ENCODE data around the gene NPR2. TPM values are rescaled to one million over a fixed set of nuclear protein-coding genes. Genes with fewer than 3 reads are reported as not detected.

The NPR2 gene
- total and polyA plus RNA-seq, 2 of the 13 experiments (the other 11 are each of a cell fraction or from before 2014, with no cell fraction given) = 7.4 to 9.4 TPM

Small RNA genes within 50 kb of the gene (small RNA-seq; reads per million reads assigned to genes)
- 0 to 0.10 (median 0) reads per million in 3 experiments for gene HINT2 (ENCODE audit: insufficient read depth in 2 of 3, insufficient read length in 3 of 3, low read depth in 2 of 3, low replicate concordance in 1 of 3)

Other genes starting within 250 kb of the NPR2 start
- gene TESK1, start 186.3 kb upstream of the NPR2 start, total RNA-seq (2016; rRNA removed; fragmentation: Illumina TruSeq; extraction: Trizol) = 3.1 and 7.3 TPM in 2 replicates
- gene TESK1, start 186.3 kb upstream of the NPR2 start, polyA plus RNA-seq (2011; rRNA removed) = 13.6 and 17.7 TPM in 2 replicates
- gene CD72, start 173.2 kb upstream of the NPR2 start, total RNA-seq (2016; rRNA removed; fragmentation: Illumina TruSeq; extraction: Trizol) = 0.18 TPM in 1 of 2 replicates, not detected in the other
- gene CD72, start 173.2 kb upstream of the NPR2 start, polyA plus RNA-seq (2011; rRNA removed) = 0.82 and 1.1 TPM in 2 replicates
- gene SIT1, start 140.7 kb upstream of the NPR2 start, total RNA-seq (2016; rRNA removed; fragmentation: Illumina TruSeq; extraction: Trizol) = 0.09 and 0.24 TPM in 2 replicates
- 5.0 and 6.7 TPM in 2 replicates for gene SIT1, start 140.7 kb upstream of the NPR2 start, polyA plus RNA-seq (2011; rRNA removed)
- gene RMRP, start 133.6 kb upstream of the NPR2 start, total RNA-seq (2016; rRNA removed; fragmentation: Illumina TruSeq; extraction: Trizol) = 1,047 and 4,025 TPM in 2 replicates
- gene RMRP, start 133.6 kb upstream of the NPR2 start, polyA plus RNA-seq (2011; rRNA removed) = 36.7 and 51.4 TPM in 2 replicates
- 4.1 and 7.1 TPM in 2 replicates for gene CCDC107, start 133.3 kb upstream of the NPR2 start, total RNA-seq (2016; rRNA removed; fragmentation: Illumina TruSeq; extraction: Trizol)
- 15.2 and 17.4 TPM in 2 replicates for gene CCDC107, start 133.3 kb upstream of the NPR2 start, polyA plus RNA-seq (2011; rRNA removed)
- gene ARHGEF39, start 126.4 kb upstream of the NPR2 start, total RNA-seq (2016; rRNA removed; fragmentation: Illumina TruSeq; extraction: Trizol) = 10.4 and 11.2 TPM in 2 replicates
- gene ARHGEF39, start 126.4 kb upstream of the NPR2 start, polyA plus RNA-seq (2011; rRNA removed) = 8.0 and 12.3 TPM in 2 replicates
- 0.13 TPM in 1 of 2 replicates, not detected in the other for gene CA9, start 117.7 kb upstream of the NPR2 start, total RNA-seq (2016; rRNA removed; fragmentation: Illumina TruSeq; extraction: Trizol)
- gene CA9, start 117.7 kb upstream of the NPR2 start, polyA plus RNA-seq (2011; rRNA removed) = 118 and 152 TPM in 2 replicates
- gene TPM2, start 101.7 kb upstream of the NPR2 start, total RNA-seq (2016; rRNA removed; fragmentation: Illumina TruSeq; extraction: Trizol) = 0.20 and 3.1 TPM in 2 replicates
- gene TPM2, start 101.7 kb upstream of the NPR2 start, polyA plus RNA-seq (2011; rRNA removed) = 10.7 and 11.4 TPM in 2 replicates
- gene TLN1, start 59.4 kb upstream of the NPR2 start, total RNA-seq (2016; rRNA removed; fragmentation: Illumina TruSeq; extraction: Trizol) = 51.8 and 53.7 TPM in 2 replicates
- 35.2 and 52.6 TPM in 2 replicates for gene TLN1, start 59.4 kb upstream of the NPR2 start, polyA plus RNA-seq (2011; rRNA removed)
- 32.2 and 34.2 TPM in 2 replicates for gene CREB3, start 58.9 kb upstream of the NPR2 start, total RNA-seq (2016; rRNA removed; fragmentation: Illumina TruSeq; extraction: Trizol)
- gene CREB3, start 58.9 kb upstream of the NPR2 start, polyA plus RNA-seq (2011; rRNA removed) = 11.1 and 13.5 TPM in 2 replicates
- gene GBA2, start 42.4 kb upstream of the NPR2 start, total RNA-seq (2016; rRNA removed; fragmentation: Illumina TruSeq; extraction: Trizol) = 24.4 and 37.5 TPM in 2 replicates
- gene GBA2, start 42.4 kb upstream of the NPR2 start, polyA plus RNA-seq (2011; rRNA removed) = 86.1 and 96.9 TPM in 2 replicates
- 12.6 and 12.7 TPM in 2 replicates for gene RGP1, start 42.3 kb upstream of the NPR2 start, total RNA-seq (2016; rRNA removed; fragmentation: Illumina TruSeq; extraction: Trizol)
- gene RGP1, start 42.3 kb upstream of the NPR2 start, polyA plus RNA-seq (2011; rRNA removed) = 18.7 and 21.0 TPM in 2 replicates
- gene MSMP, start 37.3 kb upstream of the NPR2 start, total RNA-seq (2016; rRNA removed; fragmentation: Illumina TruSeq; extraction: Trizol) = 0.24 and 0.49 TPM in 2 replicates
- 0.34 and 0.46 TPM in 2 replicates for gene MSMP, start 37.3 kb upstream of the NPR2 start, polyA plus RNA-seq (2011; rRNA removed)
- 0.27 TPM in 1 of 2 replicates, not detected in the other for gene SPAG8, start 20.7 kb downstream of the NPR2 start, total RNA-seq (2016; rRNA removed; fragmentation: Illumina TruSeq; extraction: Trizol)
- gene SPAG8, start 20.7 kb downstream of the NPR2 start, polyA plus RNA-seq (2011; rRNA removed) = 0.18 and 0.22 TPM in 2 replicates
- 51.4 and 56.2 TPM in 2 replicates for gene HINT2, start 23.5 kb downstream of the NPR2 start, total RNA-seq (2016; rRNA removed; fragmentation: Illumina TruSeq; extraction: Trizol)
- gene HINT2, start 23.5 kb downstream of the NPR2 start, polyA plus RNA-seq (2011; rRNA removed) = 37.9 and 41.5 TPM in 2 replicates
- not detected in 2 replicates for gene FAM221B, start 37.1 kb downstream of the NPR2 start, total RNA-seq (2016; rRNA removed; fragmentation: Illumina TruSeq; extraction: Trizol)
- not detected in 2 replicates for gene FAM221B, start 37.1 kb downstream of the NPR2 start, polyA plus RNA-seq (2011; rRNA removed)
- gene TMEM8B, start 37.6 kb downstream of the NPR2 start, total RNA-seq (2016; rRNA removed; fragmentation: Illumina TruSeq; extraction: Trizol) = 1.5 and 2.1 TPM in 2 replicates
- 2.7 and 3.9 TPM in 2 replicates for gene TMEM8B, start 37.6 kb downstream of the NPR2 start, polyA plus RNA-seq (2011; rRNA removed)
- not detected in 2 replicates for gene OR13J1, start 78.8 kb downstream of the NPR2 start, total RNA-seq (2016; rRNA removed; fragmentation: Illumina TruSeq; extraction: Trizol)
- gene OR13J1, start 78.8 kb downstream of the NPR2 start, polyA plus RNA-seq (2011; rRNA removed) = not detected in 2 replicates
- not detected in 2 replicates for gene HRCT1, start 114.6 kb downstream of the NPR2 start, total RNA-seq (2016; rRNA removed; fragmentation: Illumina TruSeq; extraction: Trizol)
- gene HRCT1, start 114.6 kb downstream of the NPR2 start, polyA plus RNA-seq (2011; rRNA removed) = 0.13 and 0.44 TPM in 2 replicates
- gene SPAAR, start 117.9 kb downstream of the NPR2 start, total RNA-seq (2016; rRNA removed; fragmentation: Illumina TruSeq; extraction: Trizol) = 0.07 TPM in 1 of 2 replicates, not detected in the other
- not detected in 2 replicates for gene SPAAR, start 117.9 kb downstream of the NPR2 start, polyA plus RNA-seq (2011; rRNA removed)
- gene OR2S2, start 166.6 kb downstream of the NPR2 start, total RNA-seq (2016; rRNA removed; fragmentation: Illumina TruSeq; extraction: Trizol) = not detected in 2 replicates
- not detected in 2 replicates for gene OR2S2, start 166.6 kb downstream of the NPR2 start, polyA plus RNA-seq (2011; rRNA removed)
- gene RECK, start 245.3 kb downstream of the NPR2 start, total RNA-seq (2016; rRNA removed; fragmentation: Illumina TruSeq; extraction: Trizol) = 2.3 and 3.1 TPM in 2 replicates
- 4.8 and 5.1 TPM in 2 replicates for gene RECK, start 245.3 kb downstream of the NPR2 start, polyA plus RNA-seq (2011; rRNA removed)